BLaER1 treated with 17β-estradiol and CSF1 and Interleukin-3, amounts not matched to agents 10 nM and 100 nM (cell line): ENCODE results near the gene CDKN1A.

ENCODE experiments used
- H3K27ac ChIP-seq, 11 experiments: shearing (Covaris generic); formaldehyde crosslinking; 2 replicates each; pipeline ENCODE4 v1.8.1; 2022
- H3K27me3 ChIP-seq, 11 experiments: shearing (Covaris generic); formaldehyde crosslinking; 2 replicates each; pipeline ENCODE4 v1.8.1; 2022
- H3K36me3 ChIP-seq, 11 experiments: shearing (Covaris generic); formaldehyde crosslinking; 2 replicates each; pipeline ENCODE4 v1.8.1; 2022
- H3K4me1 ChIP-seq, 10 experiments: shearing (Covaris generic); formaldehyde crosslinking; 2 replicates each; pipeline ENCODE4 v1.8.1; 2022
- H3K4me2 ChIP-seq, 11 experiments: shearing (Covaris generic); formaldehyde crosslinking; 2 replicates each; pipeline ENCODE4 v1.8.1; 2022
- H3K4me3 ChIP-seq, 10 experiments: shearing (Covaris generic); formaldehyde crosslinking; 2 replicates each; pipeline ENCODE4 v1.8.1; 2022
- H3K9ac ChIP-seq, 11 experiments: shearing (Covaris generic); formaldehyde crosslinking; 2 replicates each; pipeline ENCODE4 v1.8.1; 2022
- H3K9me3 ChIP-seq, 11 experiments: shearing (Covaris generic); formaldehyde crosslinking; replicated peaks in 1 of 11; 2 replicates each; pipeline ENCODE4 v1.8.1; 2022
- H4K20me1 ChIP-seq, 11 experiments: shearing (Covaris generic); formaldehyde crosslinking; 2 replicates each; pipeline ENCODE4 v1.8.1; 2022
- Cebpa-rat ChIP-seq, 11 experiments: shearing (Covaris generic); IDR thresholded peaks; 2 replicates each; pipeline ENCODE4 v1.8.1; 2022

The CDKN1A gene

DNA sequence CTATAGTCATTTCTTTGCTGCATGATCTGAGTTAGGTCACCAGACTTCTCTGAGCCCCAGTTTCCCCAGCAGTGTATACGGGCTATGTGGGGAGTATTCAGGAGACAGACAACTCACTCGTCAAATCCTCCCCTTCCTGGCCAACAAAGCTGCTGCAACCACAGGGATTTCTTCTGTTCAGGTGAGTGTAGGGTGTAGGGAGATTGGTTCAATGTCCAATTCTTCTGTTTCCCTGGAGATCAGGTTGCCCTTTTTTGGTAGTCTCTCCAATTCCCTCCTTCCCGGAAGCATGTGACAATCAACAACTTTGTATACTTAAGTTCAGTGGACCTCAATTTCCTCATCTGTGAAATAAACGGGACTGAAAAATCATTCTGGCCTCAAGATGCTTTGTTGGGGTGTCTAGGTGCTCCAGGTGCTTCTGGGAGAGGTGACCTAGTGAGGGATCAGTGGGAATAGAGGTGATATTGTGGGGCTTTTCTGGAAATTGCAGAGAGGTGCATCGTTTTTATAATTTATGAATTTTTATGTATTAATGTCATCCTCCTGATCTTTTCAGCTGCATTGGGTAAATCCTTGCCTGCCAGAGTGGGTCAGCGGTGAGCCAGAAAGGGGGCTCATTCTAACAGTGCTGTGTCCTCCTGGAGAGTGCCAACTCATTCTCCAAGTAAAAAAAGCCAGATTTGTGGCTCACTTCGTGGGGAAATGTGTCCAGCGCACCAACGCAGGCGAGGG is 594 bp upstream of the CDKN1A start:
- H3K27ac ChIP-seq: peak overlapping the region; percentile 78 to 99 (median 94)
- TF ChIP-seq Cebpa-rat (IDR thresholded peaks at IDR 0.05): no peak

GRCh38 chr6:36679043-36679833 is 724 bp downstream of the CDKN1A start:
- H3K9ac ChIP-seq: peak overlapping the region; percentile 92 to 99 (median 95)
- H3K27me3 ChIP-seq: no peaks in the 10 kb centered on the region
- no peaks in the 10 kb centered on the region for H3K9me3 ChIP-seq
- TF ChIP-seq Cebpa-rat (IDR thresholded peaks at IDR 0.05): no peak
- peaks cover 52 to 57% (median 55%) of the 10 kb centered on the region in 11 experiments for H4K20me1 ChIP-seq
- H3K4me2 ChIP-seq: peak overlapping the region; percentile 48 to 96 (median 86)
- H3K36me3 ChIP-seq: peaks cover 31 to 53% (median 43%) of the 10 kb centered on the region in 11 experiments
- H3K27ac ChIP-seq: peak overlapping the region; percentile 81 to 99 (median 94)
- peak overlapping the region; percentile 79 to 100 (median 94) for H3K4me3 ChIP-seq
- H3K4me1 ChIP-seq: peaks cover 62 to 72% (median 69%) of the 10 kb centered on the region in 10 experiments

More for the DNA sequence above, 594 bp upstream of the CDKN1A start:
- Histone ChIP-seq H3K36me3 (peaks cover 18 to 39% (median 30%) of the 10 kb centered on the region in 11 experiments; a peak in 21 of 22 replicates), H3K27me3 (no peaks in the 10 kb centered on the region), H3K4me2 (peak overlapping the region; percentile 79 to 99 (median 89)), H3K9ac (peak overlapping the region; percentile 92 to 99 (median 95)), H4K20me1 (peaks cover 39 to 44% (median 42%) of the 10 kb centered on the region in 11 experiments), H3K4me3 (peak overlapping the region; percentile 79 to 100 (median 94)), H3K9me3 (no peaks in the 10 kb centered on the region), H3K4me1 (peaks cover 49 to 68% (median 57%) of the 10 kb centered on the region in 10 experiments)

DNA sequence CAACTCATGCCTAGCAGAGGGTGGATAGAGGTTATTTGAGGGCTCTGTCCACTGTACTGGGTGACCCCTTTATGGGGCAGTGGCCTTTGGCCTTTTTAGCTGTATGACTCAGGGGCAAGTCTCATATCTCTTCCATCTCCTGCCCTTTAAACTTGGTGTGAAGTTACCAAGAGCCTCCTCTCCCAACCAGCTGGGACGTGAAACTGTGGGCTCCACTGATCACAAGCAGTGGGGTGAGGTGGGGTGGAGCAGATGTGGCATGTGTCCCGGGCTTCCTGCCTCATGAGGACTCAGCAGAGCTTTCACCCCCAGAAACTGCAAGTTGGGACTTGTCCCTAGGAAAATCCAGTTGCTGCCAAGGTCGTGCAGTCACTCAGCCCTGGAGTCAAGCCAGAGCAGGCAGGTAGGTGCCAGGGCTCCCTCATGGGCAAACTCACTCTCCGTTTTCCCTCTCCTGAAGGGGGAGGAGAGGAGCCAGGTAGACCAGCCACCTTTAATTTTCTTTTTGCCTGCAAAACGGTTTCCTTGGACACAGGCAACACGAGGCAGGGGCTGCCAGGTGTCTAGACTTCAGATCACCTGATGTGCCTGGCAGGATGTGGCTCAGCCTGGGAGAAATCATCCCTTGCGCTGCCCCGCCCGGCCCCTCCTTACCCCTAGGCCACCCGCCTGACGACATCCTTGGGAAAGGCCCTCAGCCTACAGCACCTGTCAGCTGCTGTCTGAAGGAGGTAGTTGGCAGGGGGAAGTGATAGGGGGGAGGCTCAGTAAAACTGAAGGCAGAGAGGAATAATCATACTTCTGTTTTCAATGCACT is 4.0 kb downstream of the CDKN1A start:
- Histone ChIP-seq H3K4me2 (peak overlapping the region; percentile 86 to 98 (median 95)), H3K9me3 (no peaks in the 10 kb centered on the region), H3K9ac (peak overlapping the region; percentile 84 to 99 (median 95)), H4K20me1 (peaks cover 85 to 90% (median 88%) of the 10 kb centered on the region in 11 experiments), H3K4me3 (peak overlapping the region; percentile 79 to 100 (median 94)), H3K4me1 (peaks cover 57 to 69% (median 65%) of the 10 kb centered on the region in 10 experiments), H3K36me3 (peaks cover 64 to 86% (median 76%) of the 10 kb centered on the region in 11 experiments), H3K27me3 (no peaks in the 10 kb centered on the region), H3K27ac (peak overlapping the region; percentile 40 to 99 (median 92); a peak in 21 of 22 replicates)
- TF ChIP-seq Cebpa-rat (IDR thresholded peaks at IDR 0.05): no peak

GRCh38 chr6:36683145-36683655 is 4.7 kb downstream of the CDKN1A start:
- TF ChIP-seq Cebpa-rat (IDR thresholded peaks at IDR 0.05): no peak
- H4K20me1 ChIP-seq: peaks cover 92 to 97% (median 95%) of the 10 kb centered on the region in 11 experiments
- peak overlapping the region in 9 of 10 experiments; percentile 79 to 100 (median 94); a peak in 16 of 20 replicates for H3K4me3 ChIP-seq
- H3K36me3 ChIP-seq: peaks cover 70 to 87% (median 82%) of the 10 kb centered on the region in 11 experiments
- H3K9ac ChIP-seq: peak overlapping the region; percentile 84 to 99 (median 95); a peak in 20 of 22 replicates
- peak overlapping the region in 10 of 11 experiments; percentile 64 to 99 (median 93); a peak in 20 of 22 replicates for H3K27ac ChIP-seq
- H3K4me1 ChIP-seq: peaks cover 50 to 63% (median 58%) of the 10 kb centered on the region in 10 experiments
- H3K27me3 ChIP-seq: no peaks in the 10 kb centered on the region
- no peaks in the 10 kb centered on the region for H3K9me3 ChIP-seq
- H3K4me2 ChIP-seq: peak overlapping the region; percentile 86 to 98 (median 95)

DNA sequence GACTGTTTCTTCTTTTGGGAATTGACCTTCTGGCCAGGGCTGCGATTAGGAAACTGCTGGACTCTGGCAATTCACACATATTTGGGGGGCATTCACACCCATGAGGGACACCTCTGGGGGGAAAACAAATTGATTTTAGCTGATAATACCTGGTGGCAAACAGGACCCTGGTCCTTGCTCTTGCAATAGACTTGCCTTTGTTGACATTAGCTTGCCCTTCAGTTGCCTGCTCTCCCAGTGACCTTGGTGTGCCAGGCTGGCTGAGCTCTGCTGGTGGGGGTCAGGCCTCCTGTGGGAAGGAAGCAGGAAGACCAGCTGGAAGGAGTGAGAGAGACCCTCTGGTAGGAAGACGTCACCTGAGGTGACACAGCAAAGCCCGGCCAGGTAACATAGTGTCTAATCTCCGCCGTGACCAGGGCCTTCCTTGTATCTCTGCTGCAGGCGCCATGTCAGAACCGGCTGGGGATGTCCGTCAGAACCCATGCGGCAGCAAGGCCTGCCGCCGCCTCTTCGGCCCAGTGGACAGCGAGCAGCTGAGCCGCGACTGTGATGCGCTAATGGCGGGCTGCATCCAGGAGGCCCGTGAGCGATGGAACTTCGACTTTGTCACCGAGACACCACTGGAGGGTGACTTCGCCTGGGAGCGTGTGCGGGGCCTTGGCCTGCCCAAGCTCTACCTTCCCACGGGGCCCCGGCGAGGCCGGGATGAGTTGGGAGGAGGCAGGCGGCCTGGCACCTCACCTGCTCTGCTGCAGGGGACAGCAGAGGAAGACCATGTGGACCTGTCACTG is 5.3 kb downstream of the CDKN1A start:
- peak overlapping the region in 6 of 10 experiments; percentile 21 to 100 (median 95); a peak in 12 of 20 replicates for H3K4me3 ChIP-seq
- no peak for TF ChIP-seq Cebpa-rat (IDR thresholded peaks at IDR 0.05)
- H3K27ac ChIP-seq: peak overlapping the region in 10 of 11 experiments; percentile 64 to 99 (median 93); a peak in 18 of 22 replicates
- no peaks in the 10 kb centered on the region for H3K9me3 ChIP-seq
- no peaks in the 10 kb centered on the region for H3K27me3 ChIP-seq
- H3K36me3 ChIP-seq: peaks cover 70 to 85% (median 82%) of the 10 kb centered on the region in 11 experiments
- peaks cover 91 to 99% (median 98%) of the 10 kb centered on the region in 11 experiments for H4K20me1 ChIP-seq
- peak overlapping the region; percentile 86 to 98 (median 95) for H3K4me2 ChIP-seq
- peaks cover 50 to 60% (median 57%) of the 10 kb centered on the region in 10 experiments for H3K4me1 ChIP-seq
- peak overlapping the region; percentile 84 to 99 (median 95); a peak in 19 of 22 replicates for H3K9ac ChIP-seq

- H3K4me2 ChIP-seq: peak overlapping the region; percentile 86 to 98 (median 95)
- peaks cover 50 to 60% (median 57%) of the 10 kb centered on the region in 10 experiments for H3K4me1 ChIP-seq
- peaks cover 86 to 99% (median 96%) of the 10 kb centered on the region in 11 experiments for H4K20me1 ChIP-seq
- no peaks in the 10 kb centered on the region for H3K9me3 ChIP-seq
- H3K36me3 ChIP-seq: peaks cover 64 to 82% (median 77%) of the 10 kb centered on the region in 11 experiments
- peak overlapping the region in 9 of 11 experiments; percentile 64 to 99 (median 94); a peak in 15 of 22 replicates for H3K27ac ChIP-seq
- H3K4me3 ChIP-seq: peak overlapping the region in 5 of 10 experiments; percentile 5 to 100 (median 45); a peak in 9 of 20 replicates
- no peak for TF ChIP-seq Cebpa-rat (IDR thresholded peaks at IDR 0.05)
- H3K27me3 ChIP-seq: no peaks in the 10 kb centered on the region
- H3K9ac ChIP-seq: peak overlapping the region; percentile 13 to 99 (median 95); a peak in 15 of 22 replicates
Measured at GRCh38 chr6:36684447-36684812, 5.9 kb downstream of the CDKN1A start.
